IMR-90 (cell line): ENCODE results near the gene ERN1. TPM values are rescaled to one million over a fixed set of nuclear protein-coding genes. Genes with fewer than 3 reads are reported as not detected.

ENCODE experiments used
- ATAC-seq: fragments of 200-7000 bp; cut with Tn5 transposase; 2 replicates; pipeline ENCODE4 v1.9.1; 2020; ENCODE audit warnings: low read depth, mild to moderate bottlenecking, moderate library complexity
- BruUV-seq: library from RNA; stranded (reverse); fragments of 400-500 nt; replicated peaks from 2 replicates; lab custom pipeline; 2021; lab: Mats Ljungman, UMichigan
- CTCF ChIA-PET: fragments of 300-600 bp; formaldehyde crosslinking; extraction: SDS; loops from one replicate; lab custom pipeline; 2021; ENCODE audit warnings: antibody characterized with exemption; lab: Yijun Ruan, JAX
- POLR2A ChIA-PET: fragments of 300-600 bp; sonication (Branson Sonifier 250); formaldehyde crosslinking; loops from one replicate; lab custom pipeline; 2022; ENCODE audit warnings: antibody characterized with exemption; ENCODE audit not compliant: unreplicated experiment; lab: Charles Lee
- DNase-seq: peaks from one replicate; pipeline ENCODE4 v3.0.0; 2013
- H2AFZ ChIP-seq: replicated peaks from 2 replicates; pipeline ENCODE3; 2013; ENCODE audit warnings: low read length, mild to moderate bottlenecking; ENCODE audit not compliant: poor library complexity
- H2AK5ac ChIP-seq: 2 replicates; pipeline ENCODE4 v1.6.1; 2013; ENCODE audit warnings: low read depth, low read length, inconsistent platforms
- H2AK9ac ChIP-seq: replicated peaks from 2 replicates; pipeline ENCODE3; 2013; ENCODE audit warnings: mild to moderate bottlenecking, low read depth, low read length, moderate library complexity; ENCODE audit not compliant: poor library complexity
- H2BK120ac ChIP-seq: 2 replicates; pipeline ENCODE4 v1.6.1; 2013; ENCODE audit warnings: low read depth, low read length, inconsistent platforms
- H2BK15ac ChIP-seq: 3 replicates; pipeline ENCODE4 v1.6.1; 2013; ENCODE audit warnings: low read depth, low read length, inconsistent platforms
- H2BK20ac ChIP-seq: 2 replicates; pipeline ENCODE4 v1.6.1; 2013; ENCODE audit warnings: low read depth, mild to moderate bottlenecking, inconsistent platforms, low read length, moderate library complexity
- H2BK5ac ChIP-seq: 2 replicates; pipeline ENCODE4 v1.6.1; 2013; ENCODE audit warnings: mild to moderate bottlenecking, low read depth, low read length, inconsistent platforms; ENCODE audit not compliant: poor library complexity, severe bottlenecking
- H3K14ac ChIP-seq: replicated peaks from 2 replicates; pipeline ENCODE4 v1.6.1; 2013; ENCODE audit warnings: low read depth, low read length, inconsistent platforms
- H3K18ac ChIP-seq: 2 replicates; pipeline ENCODE4 v1.6.1; 2013; ENCODE audit warnings: low read depth, low read length, control low read depth
- H3K23ac ChIP-seq: 2 replicates; pipeline ENCODE4 v1.6.1; 2013; ENCODE audit warnings: low read depth, low read length, inconsistent platforms
- H3K27ac ChIP-seq: 2 replicates; pipeline ENCODE4 v1.5.1; 2013; ENCODE audit warnings: mild to moderate bottlenecking, control low read depth, low read length; ENCODE audit not compliant: insufficient read depth
- H3K27me3 ChIP-seq: 2 replicates; pipeline ENCODE4 v1.6.1; 2013; ENCODE audit warnings: low read length; ENCODE audit not compliant: control insufficient read depth, insufficient read depth
- H3K36me3 ChIP-seq: 2 replicates; pipeline ENCODE4 v1.6.1; 2013; ENCODE audit warnings: low read length, mixed read lengths; ENCODE audit not compliant: control insufficient read depth, insufficient read depth
- H3K4ac ChIP-seq: 2 replicates; pipeline ENCODE4 v1.6.1; 2013; ENCODE audit warnings: low read depth, low read length, inconsistent platforms
- H3K4me1 ChIP-seq: 2 replicates; pipeline ENCODE4 v1.6.1; 2013; ENCODE audit warnings: low read length, mixed read lengths; ENCODE audit not compliant: control insufficient read depth, insufficient read depth
- H3K4me2 ChIP-seq: 2 replicates; pipeline ENCODE4 v1.6.1; 2013; ENCODE audit warnings: low read depth, mild to moderate bottlenecking, control low read depth, low read length, moderate library complexity
- H3K4me3 ChIP-seq: 2 replicates; pipeline ENCODE4 v1.5.1; 2013; ENCODE audit warnings: low read depth, mild to moderate bottlenecking, control low read depth, low read length, moderate library complexity; ENCODE audit not compliant: insufficient read depth
- H3K56ac ChIP-seq: 2 replicates; pipeline ENCODE4 v1.6.1; 2013; ENCODE audit warnings: low read length, inconsistent platforms; ENCODE audit not compliant: insufficient read depth; ENCODE audit errors: extremely low read depth
- H3K79me1 ChIP-seq, 2 experiments: 2 replicates each; pipeline ENCODE4 v1.6.1; 2013; ENCODE audit warnings: low read length in 2 of 2, inconsistent platforms in 1 of 2, low read depth in 1 of 2
- H3K9ac ChIP-seq: 2 replicates; pipeline ENCODE4 v1.6.1; 2013; ENCODE audit warnings: low read depth, low read length, control low read depth
- H3K9me1 ChIP-seq: 2 replicates; pipeline ENCODE4 v1.6.1; 2013; ENCODE audit warnings: low read length, inconsistent platforms; ENCODE audit not compliant: insufficient read depth
- H3K9me3 ChIP-seq: 2 replicates; pipeline ENCODE4 v1.6.1; 2013; ENCODE audit warnings: low read length; ENCODE audit not compliant: control insufficient read depth, insufficient read depth
- H4K20me1 ChIP-seq: 2 replicates; pipeline ENCODE4 v1.6.1; 2013; ENCODE audit warnings: low read length, inconsistent platforms; ENCODE audit not compliant: insufficient read depth
- H4K5ac ChIP-seq: 2 replicates; pipeline ENCODE4 v1.6.1; 2013; ENCODE audit warnings: mild to moderate bottlenecking, low read depth, low read length, control low read depth
- H4K8ac ChIP-seq, 2 experiments: 2 replicates each; pipeline ENCODE4 v1.6.1; 2013; ENCODE audit warnings: low read depth in 2 of 2, low read length in 2 of 2, control low read depth in 1 of 2, inconsistent platforms in 1 of 2
- H4K91ac ChIP-seq: 2 replicates; pipeline ENCODE4 v1.6.1; 2013; ENCODE audit warnings: low read depth, low read length, inconsistent platforms; ENCODE audit not compliant: insufficient read depth
- BHLHE40 ChIP-seq: fragments of 150-350 bp; IDR thresholded peaks from 2 replicates; pipeline ENCODE4 v1.6.1; 2016; ENCODE audit warnings: mild to moderate bottlenecking, low read depth, low read length
- CEBPB ChIP-seq: IDR thresholded peaks from 2 replicates; pipeline ENCODE4 v1.6.1; 2012; ENCODE audit warnings: low read depth, low read length, improper control_type of control experiment
- CHD1 ChIP-seq: IDR thresholded peaks from 2 replicates; pipeline ENCODE4 v1.6.1; 2012; ENCODE audit warnings: low read depth, low read length, improper control_type of control experiment
- MAFK ChIP-seq: IDR thresholded peaks from 2 replicates; pipeline ENCODE4 v1.6.1; 2012; ENCODE audit warnings: low read depth, low read length, improper control_type of control experiment
- MAZ ChIP-seq: IDR thresholded peaks from 2 replicates; pipeline ENCODE4 v1.6.1; 2012; ENCODE audit warnings: low read depth, mild to moderate bottlenecking, low read length, improper control_type of control experiment, moderate library complexity, borderline replicate concordance
- MXI1 ChIP-seq: IDR thresholded peaks from 2 replicates; pipeline ENCODE4 v1.6.1; 2012; ENCODE audit warnings: low read depth, mild to moderate bottlenecking, low read length, moderate library complexity, borderline replicate concordance
- NFE2L2 ChIP-seq: fragments of 150-350 bp; IDR thresholded peaks from 2 replicates; pipeline ENCODE4 v1.6.1; 2016; ENCODE audit warnings: low read depth, mild to moderate bottlenecking, low read length
- RAD21 ChIP-seq: IDR thresholded peaks from 2 replicates; pipeline ENCODE4 v1.6.1; 2012; ENCODE audit warnings: low read length, improper control_type of control experiment
- RCOR1 ChIP-seq: IDR thresholded peaks from 2 replicates; pipeline ENCODE4 v1.6.1; 2012; ENCODE audit warnings: mild to moderate bottlenecking, low read length, improper control_type of control experiment; ENCODE audit not compliant: insufficient replicate concordance
- RFX5 ChIP-seq: IDR thresholded peaks from 2 replicates; pipeline ENCODE4 v1.8.0; 2012; ENCODE audit warnings: low read depth, mild to moderate bottlenecking, low read length, moderate library complexity
- SMC3 ChIP-seq: fragments of 150-350 bp; IDR thresholded peaks from 2 replicates; pipeline ENCODE4 v1.6.1; 2016; ENCODE audit warnings: low read depth, mild to moderate bottlenecking, antibody characterized with exemption, low read length, moderate library complexity
- WGBS, 2 experiments: methylation state at CpG; one replicate each; pipeline versions ENCODE4 v1.1.5 to v1.1.7; 2013; ENCODE audit warnings: missing lambda C conversion rate in 2 of 2; ENCODE audit not compliant: insufficient read length in 1 of 2; ENCODE audit errors: extremely low coverage in 2 of 2; 5-methylcytosine and 5-hydroxymethylcytosine counted together
- dilution Hi-C: fragments of 300-500 bp; cut with HindIII; formaldehyde crosslinking; loops from one replicate; pipeline ENCODE4 v1.14.3; 2018; ENCODE audit warnings: low sequenced_read_pairs; ENCODE audit not compliant: unreplicated experiment
- in situ Hi-C: fragments of 300-500 bp; cut with MboI; formaldehyde crosslinking; loops from 3 replicates; pipeline ENCODE4 v1.14.3; 2019; ENCODE audit warnings: low sequenced_read_pairs, inconsistent platforms, mixed read lengths
- intact Hi-C: fragments of 100-400 bp; cut with micrococcal nuclease; formaldehyde crosslinking; loops from 2 replicates; pipeline ENCODE4 v1.10.0; 2022
- polyA plus RNA-seq, 3 experiments: library from polyadenylated mRNA; depleted of rRNA; stranded (reverse); fragments of >200 nt; gene quantifications; 2 replicates each; pipeline ENCODE4 v1.2.3, GENCODE V29; 2012; ENCODE audit warnings: low replicate concordance in 1 of 3
- total RNA-seq: library from RNA; depleted of rRNA; stranded (reverse); fragments of >200 nt; gene quantifications from 2 replicates; pipeline ENCODE4 v1.2.3, GENCODE V29; 2012
- TF ChIP-seq, protein P1 (sequence below): fragments of 150-350 bp; IDR thresholded peaks from 2 replicates; pipeline ENCODE4 v1.6.1; 2016; ENCODE audit warnings: low read depth, mild to moderate bottlenecking, low read length, moderate library complexity, borderline replicate concordance
- TF ChIP-seq, protein P2 (sequence below): fragments of 150-350 bp; IDR thresholded peaks from 2 replicates; pipeline ENCODE4 v1.6.1; 2017; ENCODE audit warnings: mild to moderate bottlenecking, antibody characterized with exemption, low read length, low read depth
- TF ChIP-seq, protein P3 (sequence below): conservative IDR thresholded peaks from 2 replicates; pipeline ENCODE4 v1.5.1; 2012; ENCODE audit warnings: mild to moderate bottlenecking, low read depth, low read length, improper control_type of control experiment

The ERN1 gene
- total and polyA plus RNA-seq, 2 of the 4 experiments (the other 2 are of a cell fraction): 2.7 to 4.1 TPM

DNA sequence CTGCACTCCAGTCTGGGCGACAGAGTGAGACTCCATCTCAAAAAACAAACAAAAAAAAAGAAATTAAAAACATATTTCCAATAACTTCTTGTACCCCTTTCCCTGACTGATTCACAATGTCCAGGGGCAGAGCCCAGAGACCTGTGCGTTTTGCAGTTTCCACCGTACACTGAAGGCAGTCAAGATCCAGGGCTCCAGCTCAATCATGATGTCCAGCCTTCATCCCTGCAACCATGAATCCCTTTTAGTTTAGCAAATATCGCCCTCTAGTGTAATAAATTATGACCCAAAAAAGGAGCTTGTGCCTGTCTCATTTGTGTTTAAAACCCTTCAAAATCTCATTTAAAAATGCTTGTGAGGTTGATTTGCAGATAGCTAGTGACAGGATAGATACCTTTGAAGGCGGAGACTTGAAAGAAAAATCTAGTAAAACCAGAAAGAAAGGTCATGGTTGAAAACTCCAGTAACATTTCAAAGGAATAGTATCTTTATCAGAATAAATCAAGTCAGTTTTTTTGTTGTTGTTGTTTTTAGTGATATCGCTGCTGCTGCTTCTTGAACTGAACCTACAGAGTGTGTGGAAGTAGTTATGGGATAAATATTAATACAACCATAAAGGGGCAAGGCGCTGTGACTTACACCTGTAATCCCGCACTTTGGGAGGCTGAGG, 3.7 kb upstream of the ERN1 start:
- CTCF ChIA-PET: interaction anchor here (0.5 to 2.9 kb wide), 20 partner anchors 8 to 214 kb away, joined by 3 to 74 read pairs (median 4); no protein-coding TSS in a partner anchor
- Histone ChIP-seq H4K20me1 (peaks cover 4% of the 10 kb centered on the region; the same call in 1 of the 2 replicates), H4K91ac (no peak overlapping the region), H4K8ac (no peak overlapping the region), H3K18ac (no peak overlapping the region), H2BK20ac (no peak overlapping the region), H3K4ac (no peak overlapping the region), H2BK5ac (no peak overlapping the region), H3K56ac (no peak overlapping the region), H3K27ac (no peak overlapping the region), H3K36me3 (no peaks in the 10 kb centered on the region), H3K9ac (no peak overlapping the region), H2BK15ac (no peak overlapping the region), H3K9me1 (peaks cover 3% of the 10 kb centered on the region; the same call in 1 of the 2 replicates), H4K5ac (no peak overlapping the region), H3K9me3 (no peaks in the 10 kb centered on the region), H3K14ac (no peak overlapping the region), H2AFZ (no peak overlapping the region), H3K4me3 (no peak overlapping the region), H2AK9ac (no peak overlapping the region), H3K79me1 (peaks cover 9 to 10% of the 10 kb centered on the region in 2 experiments), H2BK120ac (no peak overlapping the region), H3K27me3 (no peaks in the 10 kb centered on the region), H3K23ac (no peak overlapping the region), H2AK5ac (no peak overlapping the region), H3K4me1 (peaks cover 6% of the 10 kb centered on the region), H3K4me2 (no peak overlapping the region)
- intact Hi-C loops: loop anchor here (1.0 to 2.0 kb wide), 4 partner anchors 70 to 215 kb away; partner anchors contain the start of gene GH1
- DNase-seq (peak; percentile 70), ATAC-seq (no peak)
- POLR2A ChIA-PET: interaction anchor here (0.6 to 1.3 kb wide), 3 partner anchors 12 to 153 kb away, joined by 3 to 14 read pairs (median 3); no protein-coding TSS in a partner anchor
- WGBS, 2 experiments: 14% methylated on average over 1 of the region's 8 CpGs; no CpG with 5 or more reads in 1 of the 2 experiments
- in situ Hi-C loops: loop anchor here (5.0 kb wide), 2 partner anchors 101 to 216 kb away; partner anchors contain the start of gene GH1
- BruUV-seq: no TSS peak
- dilution Hi-C loops: no loop called here
- TF ChIP-seq, protein P1, sequence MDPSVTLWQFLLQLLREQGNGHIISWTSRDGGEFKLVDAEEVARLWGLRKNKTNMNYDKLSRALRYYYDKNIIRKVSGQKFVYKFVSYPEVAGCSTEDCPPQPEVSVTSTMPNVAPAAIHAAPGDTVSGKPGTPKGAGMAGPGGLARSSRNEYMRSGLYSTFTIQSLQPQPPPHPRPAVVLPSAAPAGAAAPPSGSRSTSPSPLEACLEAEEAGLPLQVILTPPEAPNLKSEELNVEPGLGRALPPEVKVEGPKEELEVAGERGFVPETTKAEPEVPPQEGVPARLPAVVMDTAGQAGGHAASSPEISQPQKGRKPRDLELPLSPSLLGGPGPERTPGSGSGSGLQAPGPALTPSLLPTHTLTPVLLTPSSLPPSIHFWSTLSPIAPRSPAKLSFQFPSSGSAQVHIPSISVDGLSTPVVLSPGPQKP: no peak
- no peak for TF ChIP-seq CHD1
- TF ChIP-seq RFX5: no peak
- no peak for TF ChIP-seq RCOR1
- no peak for TF ChIP-seq BHLHE40
- peak; percentile 91 for TF ChIP-seq SMC3
- no peak for TF ChIP-seq NFE2L2
- peak; percentile 90 for TF ChIP-seq RAD21
- TF ChIP-seq, protein P2, sequence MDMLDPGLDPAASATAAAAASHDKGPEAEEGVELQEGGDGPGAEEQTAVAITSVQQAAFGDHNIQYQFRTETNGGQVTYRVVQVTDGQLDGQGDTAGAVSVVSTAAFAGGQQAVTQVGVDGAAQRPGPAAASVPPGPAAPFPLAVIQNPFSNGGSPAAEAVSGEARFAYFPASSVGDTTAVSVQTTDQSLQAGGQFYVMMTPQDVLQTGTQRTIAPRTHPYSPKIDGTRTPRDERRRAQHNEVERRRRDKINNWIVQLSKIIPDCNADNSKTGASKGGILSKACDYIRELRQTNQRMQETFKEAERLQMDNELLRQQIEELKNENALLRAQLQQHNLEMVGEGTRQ: no peak
- TF ChIP-seq, protein P3, sequence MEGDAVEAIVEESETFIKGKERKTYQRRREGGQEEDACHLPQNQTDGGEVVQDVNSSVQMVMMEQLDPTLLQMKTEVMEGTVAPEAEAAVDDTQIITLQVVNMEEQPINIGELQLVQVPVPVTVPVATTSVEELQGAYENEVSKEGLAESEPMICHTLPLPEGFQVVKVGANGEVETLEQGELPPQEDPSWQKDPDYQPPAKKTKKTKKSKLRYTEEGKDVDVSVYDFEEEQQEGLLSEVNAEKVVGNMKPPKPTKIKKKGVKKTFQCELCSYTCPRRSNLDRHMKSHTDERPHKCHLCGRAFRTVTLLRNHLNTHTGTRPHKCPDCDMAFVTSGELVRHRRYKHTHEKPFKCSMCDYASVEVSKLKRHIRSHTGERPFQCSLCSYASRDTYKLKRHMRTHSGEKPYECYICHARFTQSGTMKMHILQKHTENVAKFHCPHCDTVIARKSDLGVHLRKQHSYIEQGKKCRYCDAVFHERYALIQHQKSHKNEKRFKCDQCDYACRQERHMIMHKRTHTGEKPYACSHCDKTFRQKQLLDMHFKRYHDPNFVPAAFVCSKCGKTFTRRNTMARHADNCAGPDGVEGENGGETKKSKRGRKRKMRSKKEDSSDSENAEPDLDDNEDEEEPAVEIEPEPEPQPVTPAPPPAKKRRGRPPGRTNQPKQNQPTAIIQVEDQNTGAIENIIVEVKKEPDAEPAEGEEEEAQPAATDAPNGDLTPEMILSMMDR: peak; percentile 89
- no peak for TF ChIP-seq MAFK
- no peak for TF ChIP-seq CEBPB
- no peak for TF ChIP-seq MXI1
- no peak for TF ChIP-seq MAZ
